Measurements from ENCODE around the gene OLA1.
"Not testable (repeated sequence)": the region's sequence is repeated elsewhere in the genome, so short reads cannot be mapped to it uniquely, and the experiment has no call there.

OLA1 gene

GRCh38 chr2:174248187-174248997, at the start of gene OLA1:
Gene OLA1, minus strand, starts transcription at chr2:174248532. Its CDS starts 1,717 bp downstream, at chr2:174246815.
- DNase-seq, result peak; percentile 93

- DNase-seq, result no peak
These were observed 44.6 kb upstream of the OLA1 start for GRCh38 chr2:174292908-174293307.

GRCh38 chr2:174286172-174286571, 37.8 kb upstream of the OLA1 start:
- no peak for DNase-seq

- DNase-seq, result no peak
These were observed 34.1 kb upstream of the OLA1 start for GRCh38 chr2:174282441-174282840.

GRCh38 chr2:174281736-174282135, 33.4 kb upstream of the OLA1 start:
- no peak for DNase-seq

GRCh38 chr2:174280596-174280995, 32.3 kb upstream of the OLA1 start:
- DNase-seq, result no peak

GRCh38 chr2:174270263-174270662, 21.9 kb upstream of the OLA1 start:
- DNase-seq, result not testable (repeated sequence)

- no peak for DNase-seq
These were observed 18.0 kb upstream of the OLA1 start for GRCh38 chr2:174266288-174266687.

- no peak for DNase-seq
These were observed 15.7 kb upstream of the OLA1 start for GRCh38 chr2:174263997-174264396.

GRCh38 chr2:174259981-174260380, 11.6 kb upstream of the OLA1 start:
- DNase-seq, result no peak

- no peak for DNase-seq
These were observed 5.9 kb upstream of the OLA1 start for GRCh38 chr2:174254267-174254666.

- no peak for DNase-seq
These were observed 763 bp upstream of the OLA1 start for GRCh38 chr2:174248998-174249592.

GRCh38 chr2:174247474-174248186, 702 bp downstream of the OLA1 start:
- no peak for DNase-seq

- DNase-seq, result no peak
These were observed 1.4 kb downstream of the OLA1 start for GRCh38 chr2:174246944-174247381.

- DNase-seq, result not testable (repeated sequence)
These were observed 2.7 kb downstream of the OLA1 start for GRCh38 chr2:174245628-174246027.

- no peak for DNase-seq
These were observed 3.3 kb downstream of the OLA1 start for GRCh38 chr2:174245065-174245464.

GRCh38 chr2:174243812-174244211, 4.5 kb downstream of the OLA1 start:
- DNase-seq, result no peak

GRCh38 chr2:174240097-174240496, 8.2 kb downstream of the OLA1 start:
- DNase-seq, result no peak

GRCh38 chr2:174236429-174236828, 11.9 kb downstream of the OLA1 start:
- no peak for DNase-seq

- DNase-seq, result no peak
These were observed 12.7 kb downstream of the OLA1 start for GRCh38 chr2:174235680-174236079.

- no peak for DNase-seq
These were observed 14.5 kb downstream of the OLA1 start for GRCh38 chr2:174233771-174234275.

- DNase-seq, result no peak
These were observed 20.6 kb downstream of the OLA1 start for GRCh38 chr2:174227748-174228147.

GRCh38 chr2:174224665-174225288, 23.6 kb downstream of the OLA1 start:
- DNase-seq, result no peak

Measured in NCI-H1048 (cell line).